CD8-positive, alpha-beta memory T cell (primary cell): ENCODE data around the gene CD300LD. TPM values are rescaled to one million over a fixed set of nuclear protein-coding genes. Genes with fewer than 3 reads are reported as not detected.

Experiments
- CTCF ChIA-PET: fragments of 350-600 bp; sonication (Branson Sonifier 250); formaldehyde crosslinking; loops from one replicate; lab custom pipeline; 2021; ENCODE audit warnings: antibody characterized with exemption; lab: Charles Lee
- POLR2A ChIA-PET: fragments of 350-600 bp; sonication (Branson Sonifier 250); formaldehyde crosslinking; loops from one replicate; lab custom pipeline; 2021; ENCODE audit warnings: antibody characterized with exemption; lab: Charles Lee
- DNase-seq, 5 donors: peaks; one replicate each; pipeline versions ENCODE4 v3.0.0 to v3.0.0-alpha.2; 2020 to 2022; ENCODE audit warnings: mixed read lengths in 1 of 5
- H3K27ac ChIP-seq: one replicate; pipeline ENCODE4 v1.7.0; 2013; ENCODE audit warnings: low read depth, mild to moderate bottlenecking, low read length, moderate library complexity
- H3K27me3 ChIP-seq: 2 replicates; pipeline ENCODE4 v1.7.0; 2013; ENCODE audit warnings: low read length, mild to moderate bottlenecking; ENCODE audit not compliant: insufficient read depth, poor library complexity, severe bottlenecking
- H3K36me3 ChIP-seq: 2 replicates; pipeline ENCODE4 v1.7.0; 2013; ENCODE audit warnings: mild to moderate bottlenecking, low read length, moderate library complexity; ENCODE audit not compliant: insufficient read depth
- H3K4me1 ChIP-seq: 2 replicates; pipeline ENCODE4 v1.7.0; 2013; ENCODE audit warnings: mild to moderate bottlenecking, low read length, moderate library complexity; ENCODE audit not compliant: insufficient read depth
- H3K4me3 ChIP-seq: 2 replicates; pipeline ENCODE4 v1.7.0; 2013; ENCODE audit warnings: mild to moderate bottlenecking, low read length
- H3K9me3 ChIP-seq: 2 replicates; pipeline ENCODE4 v1.7.0; 2013; ENCODE audit warnings: mild to moderate bottlenecking, low read length
- H3K27ac Mint-ChIP-seq, 8 donors: one replicate each; pipeline ENCODE4 v1.8.0; 2020 to 2021; ENCODE audit warnings: mixed read lengths in 8 of 8, mild to moderate bottlenecking in 6 of 8, inconsistent platforms in 3 of 8, moderate library complexity in 3 of 8
- H3K27me3 Mint-ChIP-seq, 2 donors: one replicate each; pipeline ENCODE4 v1.8.0; 2020 to 2021; ENCODE audit warnings: mixed read lengths in 2 of 2, mild to moderate bottlenecking in 1 of 2, moderate library complexity in 1 of 2
- H3K36me3 Mint-ChIP-seq, 3 donors: one replicate each; pipeline ENCODE4 v1.8.0; 2020 to 2021; ENCODE audit warnings: mixed read lengths in 3 of 3, inconsistent platforms in 1 of 3, mild to moderate bottlenecking in 1 of 3
- H3K4me1 Mint-ChIP-seq, 3 donors: one replicate each; pipeline ENCODE4 v1.8.0; 2020 to 2021; ENCODE audit warnings: mixed read lengths in 3 of 3, inconsistent platforms in 1 of 3, mild to moderate bottlenecking in 1 of 3
- H3K4me3 Mint-ChIP-seq, 7 donors: one replicate each; pipeline ENCODE4 v1.8.0; 2020 to 2021; ENCODE audit warnings: mixed read lengths in 7 of 7, mild to moderate bottlenecking in 6 of 7, moderate library complexity in 4 of 7, inconsistent platforms in 2 of 7
- H3K9me3 Mint-ChIP-seq, 5 donors: one replicate each; pipeline ENCODE4 v1.8.0; 2020 to 2022; ENCODE audit warnings: mixed read lengths in 5 of 5, mild to moderate bottlenecking in 3 of 5, moderate library complexity in 2 of 5, inconsistent platforms in 1 of 5
- polyA plus RNA-seq: library from polyadenylated mRNA; unstranded; fragments of 300-500 nt; fragmentation: Illumina TruSeq; gene quantifications from one replicate; pipeline ENCODE4 v1.2.3, GENCODE V29; 2021
- total RNA-seq, 2 experiments: library from RNA; stranded (reverse); gene quantifications; one replicate each; pipeline ENCODE4 v1.2.3, GENCODE V29; 2021

Gene CD300LD
- total and polyA plus RNA-seq, 3 experiments from 2014 or later: not detected

GRCh38 chr17:74536890-74537289 is 55.2 kb downstream of the CD300LD start:
- POLR2A ChIA-PET: interaction anchor here (0.8 kb wide), 1 partner anchor 160 kb away, joined by 5 read pairs; no protein-coding TSS in a partner anchor

GRCh38 chr17:74532115-74532514 is 60.0 kb downstream of the CD300LD start:
- H3K9me3 ChIP-seq: no peaks in the 10 kb centered on the region
- H3K36me3 Mint-ChIP-seq: no peaks in the 10 kb centered on the region
- H3K27ac Mint-ChIP-seq: peak overlapping the region in 1 of 8 donors; percentile 40
- no peak overlapping the region for H3K4me3 ChIP-seq
- peaks cover 19 to 70% of the 10 kb centered on the region in 2 donors for H3K27me3 Mint-ChIP-seq
- H3K36me3 ChIP-seq: no peaks in the 10 kb centered on the region
- CTCF ChIA-PET: interaction anchor here (1.4 to 2.9 kb wide), 3 partner anchors 152 to 321 kb away, joined by 3 to 11 read pairs (median 10); partner anchors contain the start of gene GPR142
- DNase-seq: no peak
- no peak overlapping the region for H3K27ac ChIP-seq
- H3K4me3 Mint-ChIP-seq: peak overlapping the region in 1 of 7 donors; percentile 32
- H3K9me3 Mint-ChIP-seq: peaks cover 0 to 2% (median 0%) of the 10 kb centered on the region in 5 donors
- H3K4me1 ChIP-seq: no peaks in the 10 kb centered on the region
- H3K27me3 ChIP-seq: peaks cover 9% of the 10 kb centered on the region
- peaks cover 3 to 5% (median 3%) of the 10 kb centered on the region in 3 donors for H3K4me1 Mint-ChIP-seq
- POLR2A ChIA-PET: no interaction called here

More at GRCh38 chr17:74536890-74537289, 55.2 kb downstream of the CD300LD start:
- Histone ChIP-seq H3K4me1 (no peaks in the 10 kb centered on the region), H3K4me3 (no peak overlapping the region), H3K9me3 (no peaks in the 10 kb centered on the region), H3K27ac (no peak overlapping the region), H3K36me3 (no peaks in the 10 kb centered on the region), H3K27me3 (peaks cover 3% of the 10 kb centered on the region)
- Mint-ChIP-seq H3K27me3 (peaks cover 26 to 50% of the 10 kb centered on the region in 2 donors), H3K27ac (no peak overlapping the region), H3K4me3 (no peak overlapping the region), H3K36me3 (no peaks in the 10 kb centered on the region), H3K9me3 (no peaks in the 10 kb centered on the region), H3K4me1 (peaks cover 3 to 5% (median 3%) of the 10 kb centered on the region in 3 donors)
- CTCF ChIA-PET: no interaction called here
- no peak for DNase-seq

GRCh38 chr17:74531231-74531761 is 60.8 kb downstream of the CD300LD start, which contains the start of gene CD300LB:
TSS of gene CD300LB (minus strand) at chr17:74531475. CDS start at chr17:74531350, 125 bp downstream.
- peaks cover 14% of the 10 kb centered on the region for H3K27me3 ChIP-seq

GRCh38 chr17:74530831-74531150 is 61.3 kb downstream of the CD300LD start:
- peaks cover 0 to 2% (median 0%) of the 10 kb centered on the region in 5 donors for H3K9me3 Mint-ChIP-seq
- Histone ChIP-seq H3K27ac (no peak overlapping the region), H3K4me1 (no peaks in the 10 kb centered on the region), H3K4me3 (no peak overlapping the region), H3K27me3 (peaks cover 14% of the 10 kb centered on the region), H3K9me3 (no peaks in the 10 kb centered on the region), H3K36me3 (no peaks in the 10 kb centered on the region)
- ChIA-PET CTCF (interaction anchor here (1.2 kb wide), 1 partner anchor 152 kb away, joined by 3 read pairs; no protein-coding TSS in a partner anchor), POLR2A (no interaction called here)
- peaks cover 18 to 76% of the 10 kb centered on the region in 2 donors for H3K27me3 Mint-ChIP-seq
- DNase-seq: no peak
- no peak overlapping the region for H3K4me3 Mint-ChIP-seq
- peaks cover 3 to 5% (median 3%) of the 10 kb centered on the region in 3 donors for H3K4me1 Mint-ChIP-seq
- H3K27ac Mint-ChIP-seq: peak overlapping the region in 1 of 8 donors; percentile 31
- H3K36me3 Mint-ChIP-seq: no peaks in the 10 kb centered on the region

More at GRCh38 chr17:74531231-74531761, 60.8 kb downstream of the CD300LD start, which contains the start of gene CD300LB:
- Mint-ChIP-seq H3K4me3 (peak within 1 kb of the TSS in 1 of 7 donors; percentile 83), H3K36me3 (no peaks in the 10 kb centered on the region), H3K9me3 (peaks cover 0 to 2% (median 0%) of the 10 kb centered on the region in 5 donors), H3K27me3 (peaks cover 18 to 74% of the 10 kb centered on the region in 2 donors), H3K27ac (peak within 1 kb of the TSS in 1 of 8 donors; percentile 40), H3K4me1 (peaks cover 3 to 5% (median 3%) of the 10 kb centered on the region in 3 donors)
- no peaks in the 10 kb centered on the region for H3K4me1 ChIP-seq
- H3K36me3 ChIP-seq: no peaks in the 10 kb centered on the region
- H3K4me3 ChIP-seq: no peak within 1 kb of the TSS
- no peaks in the 10 kb centered on the region for H3K9me3 ChIP-seq
- no peak within 1 kb of the TSS for H3K27ac ChIP-seq
- no peak for DNase-seq
- POLR2A ChIA-PET: no interaction called here
- CTCF ChIA-PET: interaction anchor here (1.4 to 2.9 kb wide), 3 partner anchors 151 to 320 kb away, joined by 3 to 11 read pairs (median 10); partner anchors contain the start of gene GPR142

Other genes with a start within 250 kb of the CD300LD start
- gene BTBD17, start 230.4 kb downstream of the CD300LD start, total RNA-seq: not detected
- gene BTBD17, start 230.4 kb downstream of the CD300LD start, polyA plus RNA-seq: not detected
- gene GPR142, start 224.8 kb downstream of the CD300LD start, total RNA-seq: not detected
- not detected for gene GPR142, start 224.8 kb downstream of the CD300LD start, polyA plus RNA-seq
- gene GPRC5C, start 160.2 kb downstream of the CD300LD start, total RNA-seq: under 1 TPM in 1 of 2 experiments, not detected in 1; 0.27 TPM
- not detected for gene GPRC5C, start 160.2 kb downstream of the CD300LD start, polyA plus RNA-seq
- gene CD300A, start 125.6 kb downstream of the CD300LD start, total RNA-seq: 1 to 10 TPM; 3.1 to 3.8 TPM
- 121 TPM for gene CD300A, start 125.6 kb downstream of the CD300LD start, polyA plus RNA-seq
- gene CD300LB, start 60.8 kb downstream of the CD300LD start, total RNA-seq: under 1 TPM in 1 of 2 experiments, not detected in 1; 0.11 TPM
- gene CD300LB, start 60.8 kb downstream of the CD300LD start, polyA plus RNA-seq: not detected
- under 1 TPM in 1 of 2 experiments, not detected in 1; 0.20 TPM for gene CD300C, start 46.2 kb downstream of the CD300LD start, total RNA-seq
- not detected for gene CD300C, start 46.2 kb downstream of the CD300LD start, polyA plus RNA-seq
- gene CD300H, start 24.8 kb downstream of the CD300LD start, total RNA-seq: not detected
- gene CD300H, start 24.8 kb downstream of the CD300LD start, polyA plus RNA-seq: not detected
- not detected for gene CD300E, start 31.5 kb upstream of the CD300LD start, total RNA-seq
- not detected for gene CD300E, start 31.5 kb upstream of the CD300LD start, polyA plus RNA-seq
- gene CD300LF, start 120.6 kb upstream of the CD300LD start, total RNA-seq: not detected
- gene CD300LF, start 120.6 kb upstream of the CD300LD start, polyA plus RNA-seq: not detected
- 1 to 10 TPM; 5.8 to 6.0 TPM for gene RAB37, start 145.0 kb upstream of the CD300LD start, total RNA-seq
- gene RAB37, start 145.0 kb upstream of the CD300LD start, polyA plus RNA-seq: 125 TPM
- gene NHERF1, start 156.3 kb upstream of the CD300LD start, total RNA-seq: 100 to 1,000 TPM; 131 to 133 TPM
- gene NHERF1, start 156.3 kb upstream of the CD300LD start, polyA plus RNA-seq: 674 TPM
- 10 to 100 TPM; 42.7 to 44.5 TPM for gene NAT9, start 184.1 kb upstream of the CD300LD start, total RNA-seq
- 17.1 TPM for gene NAT9, start 184.1 kb upstream of the CD300LD start, polyA plus RNA-seq